Neural crest cell (in vitro differentiated cells): ENCODE data around the gene PAQR4. TPM values are rescaled to one million over a fixed set of nuclear protein-coding genes. Genes with fewer than 3 reads are reported as not detected.

Experiments
- DNase-seq: peaks from one replicate; pipeline ENCODE4 v3.0.0; 2021; ENCODE audit warnings: low read depth, mixed read lengths, low spot score
- H3K27ac Mint-ChIP-seq: one replicate; pipeline ENCODE4 v1.8.0; 2021; ENCODE audit warnings: mild to moderate bottlenecking, mixed read lengths; ENCODE audit not compliant: unreplicated experiment
- H3K27me3 Mint-ChIP-seq: 2 replicates; pipeline ENCODE4 v1.8.0; 2021; ENCODE audit warnings: low read depth, mild to moderate bottlenecking, mixed read lengths
- H3K36me3 Mint-ChIP-seq: 2 replicates; pipeline ENCODE4 v1.8.0; 2021; ENCODE audit warnings: low read depth, mild to moderate bottlenecking, mixed read lengths
- H3K4me1 Mint-ChIP-seq: 2 replicates; pipeline ENCODE4 v1.8.0; 2021; ENCODE audit warnings: mixed read lengths
- H3K4me3 Mint-ChIP-seq: one replicate; pipeline ENCODE4 v1.8.0; 2021; ENCODE audit warnings: mild to moderate bottlenecking, mixed read lengths
- H3K9me3 Mint-ChIP-seq: 2 replicates; pipeline ENCODE4 v1.8.0; 2021; ENCODE audit warnings: mixed read lengths
- total RNA-seq: library from RNA; stranded (reverse); gene quantifications from 2 replicates; pipeline ENCODE4 v1.2.1, GENCODE V29; 2021
- TF ChIP-seq, protein P1 (sequence below): fragments of 200-600 bp; sonication (generic); conservative IDR thresholded peaks from 2 replicates; pipeline ENCODE4 v1.5.0; 2021; ENCODE audit warnings: antibody characterized with exemption, mild to moderate bottlenecking

The PAQR4 gene
- total RNA-seq, 1 donor from 2014 or later = 53.4 TPM

DNA sequence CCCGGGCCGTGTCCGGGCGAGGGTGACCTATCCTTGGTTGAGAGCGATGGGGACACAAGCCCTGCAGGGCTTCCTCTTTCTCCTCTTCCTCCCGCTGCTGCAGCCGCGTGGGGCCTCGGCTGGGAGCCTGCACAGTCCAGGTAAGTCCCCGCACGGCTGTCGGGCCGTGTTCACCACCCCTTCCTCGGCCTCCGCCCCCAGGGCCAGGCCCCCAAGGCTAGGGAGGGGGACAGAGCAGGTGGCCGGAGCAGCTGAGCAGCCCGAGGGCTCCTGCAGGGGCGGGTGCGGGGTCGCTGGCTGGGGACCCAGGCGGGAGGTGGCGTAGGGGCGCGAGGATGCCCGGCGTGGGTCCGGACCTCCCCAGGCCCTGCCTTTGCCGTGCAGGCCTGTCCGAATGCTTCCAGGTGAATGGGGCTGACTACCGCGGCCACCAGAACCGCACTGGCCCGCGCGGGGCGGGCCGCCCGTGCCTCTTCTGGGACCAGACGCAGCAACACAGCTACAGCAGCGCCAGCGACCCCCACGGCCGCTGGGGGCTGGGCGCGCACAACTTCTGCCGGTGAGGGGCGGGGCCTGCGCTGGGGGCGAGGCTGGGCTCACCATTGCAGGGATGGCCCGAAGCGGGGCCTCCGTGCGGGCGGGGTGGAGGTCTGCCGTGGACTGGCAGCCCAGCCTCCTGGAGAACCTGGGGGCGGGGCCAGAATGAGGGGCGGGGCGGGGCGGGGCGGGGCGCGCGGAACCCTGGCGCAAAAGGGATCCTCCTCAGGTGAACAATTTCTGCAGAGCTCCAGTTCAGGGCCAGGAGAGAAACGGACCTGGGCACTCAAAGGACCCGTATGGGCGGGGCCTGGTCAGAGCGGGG is 4.4 kb upstream of the PAQR4 start:
- TF ChIP-seq, protein P1, sequence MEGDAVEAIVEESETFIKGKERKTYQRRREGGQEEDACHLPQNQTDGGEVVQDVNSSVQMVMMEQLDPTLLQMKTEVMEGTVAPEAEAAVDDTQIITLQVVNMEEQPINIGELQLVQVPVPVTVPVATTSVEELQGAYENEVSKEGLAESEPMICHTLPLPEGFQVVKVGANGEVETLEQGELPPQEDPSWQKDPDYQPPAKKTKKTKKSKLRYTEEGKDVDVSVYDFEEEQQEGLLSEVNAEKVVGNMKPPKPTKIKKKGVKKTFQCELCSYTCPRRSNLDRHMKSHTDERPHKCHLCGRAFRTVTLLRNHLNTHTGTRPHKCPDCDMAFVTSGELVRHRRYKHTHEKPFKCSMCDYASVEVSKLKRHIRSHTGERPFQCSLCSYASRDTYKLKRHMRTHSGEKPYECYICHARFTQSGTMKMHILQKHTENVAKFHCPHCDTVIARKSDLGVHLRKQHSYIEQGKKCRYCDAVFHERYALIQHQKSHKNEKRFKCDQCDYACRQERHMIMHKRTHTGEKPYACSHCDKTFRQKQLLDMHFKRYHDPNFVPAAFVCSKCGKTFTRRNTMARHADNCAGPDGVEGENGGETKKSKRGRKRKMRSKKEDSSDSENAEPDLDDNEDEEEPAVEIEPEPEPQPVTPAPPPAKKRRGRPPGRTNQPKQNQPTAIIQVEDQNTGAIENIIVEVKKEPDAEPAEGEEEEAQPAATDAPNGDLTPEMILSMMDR = peak; percentile 2
- Mint-ChIP-seq H3K9me3 (no peaks in the 10 kb centered on the region), H3K36me3 (no peaks in the 10 kb centered on the region), H3K4me1 (peaks cover 13% of the 10 kb centered on the region), H3K27me3 (peaks cover 53% of the 10 kb centered on the region), H3K4me3 (peak overlapping the region; percentile 89), H3K27ac (no peak overlapping the region)
- peak; percentile 71 for DNase-seq

DNA sequence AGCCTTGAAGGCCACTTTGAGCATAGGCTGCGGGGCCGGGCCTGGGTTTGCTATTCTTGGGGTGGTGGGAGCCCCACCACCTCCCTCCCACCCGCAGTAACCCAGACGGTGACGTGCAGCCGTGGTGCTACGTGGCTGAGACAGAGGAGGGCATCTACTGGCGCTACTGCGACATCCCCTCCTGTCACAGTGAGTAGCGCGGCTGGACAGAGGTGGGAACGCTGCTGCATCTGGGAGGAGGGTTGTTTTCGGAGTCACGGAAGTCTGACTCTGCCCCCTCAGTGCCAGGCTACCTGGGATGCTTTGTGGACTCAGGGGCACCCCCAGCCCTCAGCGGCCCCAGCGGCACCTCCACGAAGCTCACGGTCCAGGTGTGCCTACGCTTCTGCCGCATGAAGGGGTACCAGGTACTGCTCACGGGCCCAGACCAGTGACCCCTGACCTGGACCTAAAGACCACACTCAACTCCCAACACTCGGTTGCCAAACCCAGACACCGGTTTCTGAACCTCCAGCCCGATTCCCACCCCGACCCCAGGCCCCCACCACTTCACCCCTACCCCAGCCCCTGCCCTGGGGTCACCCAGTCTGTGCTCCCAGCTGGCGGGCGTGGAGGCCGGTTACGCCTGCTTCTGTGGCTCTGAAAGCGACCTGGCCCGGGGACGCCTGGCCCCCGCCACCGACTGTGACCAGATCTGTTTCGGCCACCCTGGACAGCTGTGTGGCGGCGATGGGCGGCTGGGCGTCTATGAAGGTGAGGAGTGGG is 2.9 kb upstream of the PAQR4 start:
- Mint-ChIP-seq H3K9me3 (no peaks in the 10 kb centered on the region), H3K27ac (no peak overlapping the region), H3K4me1 (peaks cover 21% of the 10 kb centered on the region), H3K4me3 (peak overlapping the region; percentile 47), H3K36me3 (no peaks in the 10 kb centered on the region), H3K27me3 (peaks cover 47% of the 10 kb centered on the region)
- no peak for DNase-seq
- TF ChIP-seq, protein P1 = no peak

DNA sequence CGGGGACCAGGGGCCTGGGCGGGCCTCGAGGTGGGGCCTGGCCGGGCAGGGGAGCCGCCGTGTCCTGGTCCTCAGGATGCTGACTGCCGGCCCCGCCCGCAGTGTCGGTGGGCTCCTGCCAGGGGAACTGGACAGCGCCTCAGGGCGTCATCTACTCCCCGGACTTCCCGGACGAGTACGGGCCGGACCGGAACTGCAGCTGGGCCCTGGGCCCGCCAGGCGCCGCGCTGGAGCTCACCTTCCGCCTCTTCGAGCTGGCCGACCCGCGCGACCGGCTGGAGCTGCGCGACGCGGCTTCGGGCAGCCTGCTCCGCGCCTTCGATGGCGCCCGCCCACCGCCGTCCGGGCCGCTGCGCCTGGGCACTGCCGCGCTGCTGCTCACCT is 2.3 kb upstream of the PAQR4 start:
- Mint-ChIP-seq H3K9me3 (no peaks in the 10 kb centered on the region), H3K27me3 (peaks cover 44% of the 10 kb centered on the region), H3K4me1 (peaks cover 21% of the 10 kb centered on the region), H3K27ac (no peak overlapping the region), H3K4me3 (no peak overlapping the region), H3K36me3 (no peaks in the 10 kb centered on the region)
- DNase-seq = no peak
- TF ChIP-seq, protein P1 = no peak

DNA sequence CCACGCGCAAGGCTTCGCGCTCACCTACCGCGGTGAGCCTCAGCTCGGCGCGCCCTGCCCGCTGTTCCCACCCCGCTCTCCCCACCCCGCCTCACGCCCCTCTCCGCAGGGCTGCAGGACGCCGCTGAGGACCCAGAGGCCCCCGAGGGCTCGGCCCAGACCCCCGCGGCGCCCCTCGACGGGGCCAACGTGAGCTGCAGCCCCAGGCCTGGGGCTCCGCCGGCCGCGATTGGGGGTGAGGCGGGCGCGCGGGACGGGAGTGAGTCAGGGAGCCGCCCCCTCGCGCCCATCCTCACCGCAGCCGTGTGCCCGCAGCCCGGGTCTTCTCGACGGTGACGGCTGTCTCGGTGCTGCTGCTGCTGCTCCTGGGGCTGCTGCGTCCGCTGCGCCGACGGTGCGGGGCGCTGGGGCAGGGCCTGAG is 1.9 kb upstream of the PAQR4 start:
- peaks cover 3% of the 10 kb centered on the region for H3K36me3 Mint-ChIP-seq
- no peak for DNase-seq
- H3K27ac Mint-ChIP-seq = no peak overlapping the region
- TF ChIP-seq, protein P1 = no peak
- H3K9me3 Mint-ChIP-seq = no peaks in the 10 kb centered on the region
- peaks cover 25% of the 10 kb centered on the region for H3K4me1 Mint-ChIP-seq
- H3K4me3 Mint-ChIP-seq = no peak overlapping the region
- H3K27me3 Mint-ChIP-seq = peaks cover 44% of the 10 kb centered on the region

DNA sequence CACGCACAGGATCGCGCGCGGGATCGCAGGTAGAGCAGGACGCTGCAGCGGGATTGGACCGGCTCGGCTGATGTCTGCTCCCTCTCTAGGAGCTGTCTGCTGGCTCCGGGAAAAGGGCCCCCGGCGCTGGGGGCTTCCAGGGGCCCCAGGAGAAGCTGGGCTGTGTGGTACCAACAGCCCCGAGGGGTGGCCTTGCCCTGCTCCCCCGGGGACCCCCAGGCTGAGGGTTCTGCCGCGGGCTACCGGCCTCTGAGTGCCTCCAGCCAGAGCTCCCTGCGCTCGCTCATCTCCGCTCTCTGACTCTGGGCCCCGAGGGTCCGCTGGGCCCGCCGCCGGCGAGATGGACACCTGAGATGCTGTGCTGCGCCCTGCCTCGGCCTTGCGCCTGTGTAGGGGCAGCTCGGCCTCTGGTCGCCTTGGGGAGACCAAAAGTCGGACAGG is 1.4 kb upstream of the PAQR4 start:
- H3K4me3 Mint-ChIP-seq = peak overlapping the region; percentile 87
- TF ChIP-seq, protein P1 = no peak
- H3K4me1 Mint-ChIP-seq = peaks cover 26% of the 10 kb centered on the region
- H3K36me3 Mint-ChIP-seq = peaks cover 5% of the 10 kb centered on the region
- no peaks in the 10 kb centered on the region for H3K9me3 Mint-ChIP-seq
- peaks cover 43% of the 10 kb centered on the region for H3K27me3 Mint-ChIP-seq
- H3K27ac Mint-ChIP-seq = no peak overlapping the region
- no peak for DNase-seq
